ENCODE results near the gene ANKRD45. TPM values are rescaled to one million over a fixed set of nuclear protein-coding genes. Genes with fewer than 3 reads are reported as not detected.
A peak's percentile ranks its signal among the peaks of the same experiment; 100 is the strongest.
"Not testable (repeated sequence)": the region's sequence is repeated elsewhere in the genome, so short reads cannot be mapped to it uniquely, and the experiment has no call there.

Gene ANKRD45
- total RNA-seq, 4 donors from 2014 or later: 0.27 to 1.1 TPM; not detected in 2

- H3K4me3 ChIP-seq: peak overlapping the region in 3 of 4 donors; percentile 69 to 77 (median 70)
- DNase-seq: no peak
- H3K9me3 ChIP-seq: no peaks in the 10 kb centered on the region
- 60 to 75% methylated on average over 3 of the region's 3 CpGs for WGBS, 2 donors (ENCODE audit: low coverage in 1 of 2)
- in situ Hi-C loops (cut with MboI; ENCODE audit: low pct_ligation_motif_present in 1 of 4, low pct_unique_long_range_greater_than_20kb in 1 of 4, low sequenced_read_pairs in 3 of 4) (no loop called here), intact Hi-C loops (cut with DNase I; ENCODE audit: low total_unique reads) (no loop called here)
- TF ChIP-seq EP300 (IDR thresholded peaks at IDR 0.05; ENCODE audit: low read depth): no peak
- no peak for TF ChIP-seq POLR2A (IDR thresholded peaks at IDR 0.05)
- no peak for TF ChIP-seq CTCF (IDR thresholded peaks at IDR 0.05)
- TF ChIP-seq POLR2AphosphoS5 (IDR thresholded peaks at IDR 0.05): no peak
- H3K27me3 ChIP-seq: peaks cover 30% of the 10 kb centered on the region
- no peaks in the 10 kb centered on the region for H3K36me3 ChIP-seq
- H3K27ac ChIP-seq: peak overlapping the region; percentile 94 to 97 (median 95)
- peaks cover 5 to 29% (median 17%) of the 10 kb centered on the region in 4 donors for H3K4me1 ChIP-seq
These were observed 44.7 kb upstream of the ANKRD45 start for GRCh38 chr1:173714441-173714758.

GRCh38 chr1:173708787-173709186 is 39.1 kb upstream of the ANKRD45 start:
- H3K4me1 ChIP-seq: no peaks in the 10 kb centered on the region
- H3K4me3 ChIP-seq: no peak overlapping the region
- no peaks in the 10 kb centered on the region for H3K9me3 ChIP-seq
- no peak for DNase-seq
- no peak for TF ChIP-seq EP300 (IDR thresholded peaks at IDR 0.05; ENCODE audit: low read depth)
- TF ChIP-seq CTCF (IDR thresholded peaks at IDR 0.05): no peak
- TF ChIP-seq POLR2AphosphoS5 (IDR thresholded peaks at IDR 0.05): no peak
- no peak for TF ChIP-seq POLR2A (IDR thresholded peaks at IDR 0.05)
- in situ Hi-C loops (cut with MboI; ENCODE audit: low pct_ligation_motif_present in 1 of 4, low pct_unique_long_range_greater_than_20kb in 1 of 4, low sequenced_read_pairs in 3 of 4): no loop called here
- intact Hi-C loops (cut with DNase I; ENCODE audit: low total_unique reads): no loop called here
- no peaks in the 10 kb centered on the region for H3K36me3 ChIP-seq
- 77 to 100% methylated on average over 1 to 2 of the region's 2 CpGs for WGBS, 2 donors (ENCODE audit: low coverage in 1 of 2)
- no peak overlapping the region for H3K27ac ChIP-seq
- H3K27me3 ChIP-seq: peaks cover 43% of the 10 kb centered on the region

GRCh38 chr1:173705117-173705516 is 35.5 kb upstream of the ANKRD45 start:
- no peak overlapping the region for H3K4me3 ChIP-seq
- peaks cover 20% of the 10 kb centered on the region for H3K27me3 ChIP-seq
- no peak overlapping the region for H3K27ac ChIP-seq
- H3K36me3 ChIP-seq: no peaks in the 10 kb centered on the region
- in situ Hi-C loops (cut with MboI; ENCODE audit: low pct_ligation_motif_present in 1 of 4, low pct_unique_long_range_greater_than_20kb in 1 of 4, low sequenced_read_pairs in 3 of 4) (no loop called here), intact Hi-C loops (cut with DNase I; ENCODE audit: low total_unique reads) (no loop called here)
- 79 to 81% methylated on average over 5 of the region's 5 CpGs for WGBS, 2 donors (ENCODE audit: low coverage in 1 of 2)
- H3K4me1 ChIP-seq: no peaks in the 10 kb centered on the region
- no peaks in the 10 kb centered on the region for H3K9me3 ChIP-seq
- no peak for DNase-seq
- TF ChIP-seq CTCF (IDR thresholded peaks at IDR 0.05) (no peak), POLR2AphosphoS5 (IDR thresholded peaks at IDR 0.05) (no peak), EP300 (IDR thresholded peaks at IDR 0.05; ENCODE audit: low read depth) (no peak), POLR2A (IDR thresholded peaks at IDR 0.05) (no peak)

- H3K4me1 ChIP-seq: no peaks in the 10 kb centered on the region
- intact Hi-C loops (cut with DNase I; ENCODE audit: low total_unique reads) (no loop called here), in situ Hi-C loops (cut with MboI; ENCODE audit: low pct_ligation_motif_present in 1 of 4, low pct_unique_long_range_greater_than_20kb in 1 of 4, low sequenced_read_pairs in 3 of 4) (no loop called here)
- 92% methylated on average over 1 of the region's 1 CpG; no CpG with 5 or more reads in 1 of the 2 donors for WGBS, 2 donors (ENCODE audit: low coverage in 1 of 2)
- no peak overlapping the region for H3K4me3 ChIP-seq
- H3K27me3 ChIP-seq: no peaks in the 10 kb centered on the region
- H3K36me3 ChIP-seq: no peaks in the 10 kb centered on the region
- H3K27ac ChIP-seq: no peak overlapping the region
- no peak for TF ChIP-seq POLR2AphosphoS5 (IDR thresholded peaks at IDR 0.05)
- TF ChIP-seq POLR2A (IDR thresholded peaks at IDR 0.05): no peak
- no peak for TF ChIP-seq EP300 (IDR thresholded peaks at IDR 0.05; ENCODE audit: low read depth)
- TF ChIP-seq CTCF (IDR thresholded peaks at IDR 0.05): no peak
- no peak for DNase-seq
- no peaks in the 10 kb centered on the region for H3K9me3 ChIP-seq
These were observed 33.1 kb upstream of the ANKRD45 start for GRCh38 chr1:173702736-173703135.

GRCh38 chr1:173701299-173701698 is 31.6 kb upstream of the ANKRD45 start:
- intact Hi-C loops (cut with DNase I; ENCODE audit: low total_unique reads); H3K4me3 ChIP-seq; H3K27ac ChIP-seq; in situ Hi-C loops (cut with MboI; ENCODE audit: low pct_ligation_motif_present in 1 of 4, low pct_unique_long_range_greater_than_20kb in 1 of 4, low sequenced_read_pairs in 3 of 4); H3K4me1 ChIP-seq; H3K27me3 ChIP-seq; DNase-seq; H3K9me3 ChIP-seq; H3K36me3 ChIP-seq: not testable (repeated sequence)
- WGBS, 2 donors (ENCODE audit: low coverage in 1 of 2): 97% methylated on average over 4 to 6 of the region's 6 CpGs
